HG02852 (cell line): ENCODE data around the gene HNRNPA0.

ENCODE experiments used
- ATAC-seq: cut with Tn5 transposase; IDR thresholded peaks from one replicate; pipeline ENCODE4 v1.9.1; 2021; ENCODE audit warnings: mild to moderate bottlenecking, moderate library complexity; ENCODE audit not compliant: unreplicated experiment

Gene HNRNPA0

GRCh38 chr5:137754961-137755762 lies 999 bp upstream of the HNRNPA0 start:
- peak; percentile 23 for ATAC-seq

- ATAC-seq: peak; percentile 14
Measured at GRCh38 chr5:137753691-137754187, 424 bp downstream of the HNRNPA0 start.

GRCh38 chr5:137752905-137753690 lies 1.1 kb downstream of the HNRNPA0 start:
- no peak for ATAC-seq

GRCh38 chr5:137751869-137752491 lies 2.2 kb downstream of the HNRNPA0 start:
- no peak for ATAC-seq

- ATAC-seq: no peak
Measured at GRCh38 chr5:137750436-137750835, 3.7 kb downstream of the HNRNPA0 start.

GRCh38 chr5:137747848-137748247 lies 6.3 kb downstream of the HNRNPA0 start:
- ATAC-seq: no peak

- ATAC-seq: no peak
Measured at GRCh38 chr5:137743031-137743640, 11.0 kb downstream of the HNRNPA0 start.

GRCh38 chr5:137741718-137742117 lies 12.4 kb downstream of the HNRNPA0 start:
- ATAC-seq: no peak

- no peak for ATAC-seq
Measured at GRCh38 chr5:137739737-137740136, 14.4 kb downstream of the HNRNPA0 start.

- no peak for ATAC-seq
Measured at GRCh38 chr5:137738947-137739346, 15.2 kb downstream of the HNRNPA0 start.

- ATAC-seq: no peak
Measured at GRCh38 chr5:137737349-137738131, 16.6 kb downstream of the HNRNPA0 start.

GRCh38 chr5:137736496-137736895 lies 17.7 kb downstream of the HNRNPA0 start:
- ATAC-seq: no peak

GRCh38 chr5:137735555-137736284 lies 18.4 kb downstream of the HNRNPA0 start, which contains the start of gene KLHL3:
TSS of gene KLHL3 (minus strand) at chr5:137736089. CDS start at chr5:137735646, 443 bp downstream.
- peak; percentile 66 for ATAC-seq

GRCh38 chr5:137734962-137735554 lies 19.1 kb downstream of the HNRNPA0 start:
- peak; percentile 1 for ATAC-seq

- no peak for ATAC-seq
Measured at GRCh38 chr5:137734331-137734730, 19.8 kb downstream of the HNRNPA0 start.

- ATAC-seq: no peak
Measured at GRCh38 chr5:137733922-137734321, 20.2 kb downstream of the HNRNPA0 start.

GRCh38 chr5:137733006-137733405 lies 21.2 kb downstream of the HNRNPA0 start:
- ATAC-seq: no peak

- no peak for ATAC-seq
Measured at GRCh38 chr5:137731176-137731575, 23.0 kb downstream of the HNRNPA0 start.

- ATAC-seq: no peak
Measured at GRCh38 chr5:137730336-137730735, 23.8 kb downstream of the HNRNPA0 start.
